K562 (cell line): ENCODE results near the gene SLC36A2.

Experiments used
- ARID3A ChIP-seq: IDR thresholded peaks from 2 replicates; pipeline ENCODE4 v1.6.1; 2012; ENCODE audit warnings: low read depth, low read length, improper control_type of control experiment, borderline replicate concordance
- CBX2 ChIP-seq: fragments of 200-600 bp; sonication (generic); IDR thresholded peaks from one replicate; pipeline ENCODE4 v1.6.1; 2012; ENCODE audit warnings: mild to moderate bottlenecking, low read length, inconsistent platforms; ENCODE audit not compliant: insufficient read depth, poor library complexity, severe bottlenecking
- CTCF ChIP-seq, 3 experiments: IDR thresholded peaks in 2 of 3; conservative IDR thresholded peaks in 1 of 3; 2 replicates each; pipeline ENCODE4 v1.5.1; 2011 to 2012; ENCODE audit warnings: low read length in 3 of 3, mild to moderate bottlenecking in 3 of 3, control low read depth in 2 of 3, improper control_type of control experiment in 1 of 3, inconsistent platforms in 1 of 3, low read depth in 1 of 3, mixed read lengths in 1 of 3, moderate library complexity in 1 of 3; ENCODE audit not compliant: insufficient read depth in 2 of 3
- GABPA ChIP-seq: fragments of 200-800 bp; sonication (Bioruptor generic); conservative IDR thresholded peaks from 2 replicates; pipeline ENCODE4 v1.6.1; 2016; ENCODE audit warnings: low read depth, missing genetic modification characterization, missing compliant biosample characterization
- HIVEP1 ChIP-seq: fragments of 250-450 bp; sonication (Bioruptor Pico); IDR thresholded peaks from 2 replicates; pipeline ENCODE4 v1.4.0; 2020; ENCODE audit warnings: mild to moderate bottlenecking
- HNRNPUL1 ChIP-seq: fragments of 200-400 bp; formaldehyde crosslinking; IDR thresholded peaks from 2 replicates; pipeline ENCODE4 v1.6.1; 2017; ENCODE audit warnings: low read length
- NRF1 ChIP-seq, 2 experiments: fragments of 450-650 bp; IDR thresholded peaks in 1 of 2; conservative IDR thresholded peaks in 1 of 2; 2 replicates each; pipeline ENCODE4 v1.6.1; 2014; ENCODE audit warnings: mild to moderate bottlenecking in 2 of 2
- XRCC4 ChIP-seq: IDR thresholded peaks from one replicate; pipeline ENCODE4 v1.6.1; 2011; ENCODE audit not compliant: insufficient read depth, insufficient read length; ENCODE audit errors: extremely low read depth
- YBX1 ChIP-seq: fragments of 450-650 bp; IDR thresholded peaks from 2 replicates; pipeline ENCODE4 v1.7.1; 2016; ENCODE audit warnings: mild to moderate bottlenecking
- TF ChIP-seq, protein P1 (sequence below): fragments of 450-650 bp; IDR thresholded peaks from 2 replicates; pipeline ENCODE4 v1.6.1; 2018; ENCODE audit not compliant: partially characterized antibody

DNA sequence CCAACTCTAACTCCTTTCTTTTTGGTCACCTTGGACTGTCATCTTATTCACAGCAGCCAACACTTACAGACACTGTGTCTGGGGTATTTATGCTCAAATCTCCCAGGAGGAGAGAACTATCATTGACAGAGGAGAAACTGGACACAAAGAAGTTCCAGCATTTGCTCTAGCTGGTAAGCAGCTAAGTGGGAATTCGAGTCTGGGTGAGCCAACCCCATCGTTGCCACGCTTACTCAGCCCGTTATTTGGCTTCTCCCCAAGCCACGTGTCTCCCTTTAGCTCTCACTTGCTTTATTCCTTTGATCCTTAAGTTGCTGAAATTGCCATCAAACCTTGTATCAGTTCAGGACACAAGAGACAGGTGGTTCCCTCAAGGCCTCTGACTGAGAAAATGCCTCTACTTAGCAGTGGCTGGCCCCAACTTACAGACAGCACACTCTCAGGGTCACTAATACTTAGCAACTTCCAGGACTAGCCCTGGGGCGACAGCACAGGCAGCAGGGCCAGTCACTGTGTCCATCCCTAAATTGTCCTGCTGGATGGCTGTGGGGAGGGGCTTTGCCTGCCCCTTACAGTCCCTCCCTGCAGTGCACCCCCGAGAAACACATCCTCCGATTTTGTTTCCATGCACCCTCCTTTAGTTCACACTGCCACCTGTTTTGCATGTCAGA is 1.4 kb downstream of the SLC36A2 start:
- no peak for TF ChIP-seq YBX1
- no peak for TF ChIP-seq CBX2
- TF ChIP-seq CTCF (IDR thresholded peaks at IDR 0.05 in 2 of 3, conservative IDR thresholded peaks at IDR 0.05 in 1 of 3; ENCODE audit: insufficient read depth in 2 of 3, low read depth in 1 of 3, low read length in 3 of 3): no peak
- TF ChIP-seq ARID3A: no peak
- no peak for TF ChIP-seq NRF1 (conservative IDR thresholded peaks at IDR 0.05 in 1 of 2, IDR thresholded peaks at IDR 0.05 in 1 of 2)
- TF ChIP-seq HNRNPUL1: no peak
- no peak for TF ChIP-seq XRCC4
- no peak for TF ChIP-seq HIVEP1 (CRISPR knock-in tag)
- no peak for TF ChIP-seq GABPA (tag)
- TF ChIP-seq, protein P1, sequence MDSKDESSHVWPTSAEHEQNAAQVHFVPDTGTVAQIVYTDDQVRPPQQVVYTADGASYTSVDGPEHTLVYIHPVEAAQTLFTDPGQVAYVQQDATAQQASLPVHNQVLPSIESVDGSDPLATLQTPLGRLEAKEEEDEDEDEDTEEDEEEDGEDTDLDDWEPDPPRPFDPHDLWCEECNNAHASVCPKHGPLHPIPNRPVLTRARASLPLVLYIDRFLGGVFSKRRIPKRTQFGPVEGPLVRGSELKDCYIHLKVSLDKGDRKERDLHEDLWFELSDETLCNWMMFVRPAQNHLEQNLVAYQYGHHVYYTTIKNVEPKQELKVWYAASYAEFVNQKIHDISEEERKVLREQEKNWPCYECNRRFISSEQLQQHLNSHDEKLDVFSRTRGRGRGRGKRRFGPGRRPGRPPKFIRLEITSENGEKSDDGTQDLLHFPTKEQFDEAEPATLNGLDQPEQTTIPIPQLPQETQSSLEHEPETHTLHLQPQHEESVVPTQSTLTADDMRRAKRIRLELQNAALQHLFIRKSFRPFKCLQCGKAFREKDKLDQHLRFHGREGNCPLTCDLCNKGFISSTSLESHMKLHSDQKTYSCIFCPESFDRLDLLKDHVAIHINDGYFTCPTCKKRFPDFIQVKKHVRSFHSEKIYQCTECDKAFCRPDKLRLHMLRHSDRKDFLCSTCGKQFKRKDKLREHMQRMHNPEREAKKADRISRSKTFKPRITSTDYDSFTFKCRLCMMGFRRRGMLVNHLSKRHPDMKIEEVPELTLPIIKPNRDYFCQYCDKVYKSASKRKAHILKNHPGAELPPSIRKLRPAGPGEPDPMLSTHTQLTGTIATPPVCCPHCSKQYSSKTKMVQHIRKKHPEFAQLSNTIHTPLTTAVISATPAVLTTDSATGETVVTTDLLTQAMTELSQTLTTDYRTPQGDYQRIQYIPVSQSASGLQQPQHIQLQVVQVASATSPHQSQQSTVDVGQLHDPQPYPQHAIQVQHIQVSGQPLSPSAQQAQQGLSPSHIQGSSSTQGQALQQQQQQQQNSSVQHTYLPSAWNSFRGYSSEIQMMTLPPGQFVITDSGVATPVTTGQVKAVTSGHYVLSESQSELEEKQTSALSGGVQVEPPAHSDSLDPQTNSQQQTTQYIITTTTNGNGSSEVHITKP: no peak
